ENCODE data around the gene ABCC4.
A peak's percentile ranks its signal among the peaks of the same experiment; 100 is the strongest.

The ABCC4 gene

GRCh38 chr13:95123726-95124125 is 177.5 kb downstream of the ABCC4 start:
- Mint-ChIP-seq H3K9me3 (no peaks in the 10 kb centered on the region), H3K4me3 (no peak overlapping the region), H3K4me1 (no peaks in the 10 kb centered on the region), H3K27ac (no peak overlapping the region), H3K36me3 (peaks cover 8% of the 10 kb centered on the region)
- DNase-seq (ENCODE audit: low spot score in 2 of 2), result no peak
- no peak for ATAC-seq

DNA sequence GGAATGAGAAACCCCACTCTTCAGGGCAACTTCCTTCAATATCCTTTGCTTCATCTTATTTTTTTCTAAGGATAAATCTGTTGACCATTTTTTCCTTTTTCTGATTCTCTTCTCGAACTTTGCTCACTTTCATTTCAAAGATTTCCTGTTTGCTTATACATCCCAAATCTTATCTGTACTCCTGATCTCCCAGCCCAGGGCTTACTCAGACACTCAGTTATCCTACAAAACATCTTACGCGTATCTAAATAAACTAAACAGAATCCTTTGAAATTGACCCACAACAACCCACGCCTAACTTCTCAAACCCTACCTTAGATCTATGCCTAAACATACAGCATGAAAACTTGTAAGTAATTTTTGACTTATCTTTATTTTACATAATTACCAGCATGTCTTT is 179.2 kb downstream of the ABCC4 start:
- no peak for DNase-seq (ENCODE audit: low spot score in 2 of 2)
- peaks cover 8% of the 10 kb centered on the region for H3K36me3 Mint-ChIP-seq
- H3K9me3 Mint-ChIP-seq, result no peaks in the 10 kb centered on the region
- ATAC-seq, result no peak
- no peak overlapping the region for H3K4me3 Mint-ChIP-seq
- no peak overlapping the region for H3K27ac Mint-ChIP-seq
- H3K4me1 Mint-ChIP-seq, result no peaks in the 10 kb centered on the region

- Mint-ChIP-seq H3K36me3 (peaks cover 8% of the 10 kb centered on the region), H3K4me3 (no peak overlapping the region), H3K4me1 (no peaks in the 10 kb centered on the region), H3K9me3 (no peaks in the 10 kb centered on the region), H3K27ac (no peak overlapping the region)
- DNase-seq (ENCODE audit: low spot score in 2 of 2) (no peak), ATAC-seq (no peak)
These were observed 179.7 kb downstream of the ABCC4 start for GRCh38 chr13:95121516-95121915.

DNA sequence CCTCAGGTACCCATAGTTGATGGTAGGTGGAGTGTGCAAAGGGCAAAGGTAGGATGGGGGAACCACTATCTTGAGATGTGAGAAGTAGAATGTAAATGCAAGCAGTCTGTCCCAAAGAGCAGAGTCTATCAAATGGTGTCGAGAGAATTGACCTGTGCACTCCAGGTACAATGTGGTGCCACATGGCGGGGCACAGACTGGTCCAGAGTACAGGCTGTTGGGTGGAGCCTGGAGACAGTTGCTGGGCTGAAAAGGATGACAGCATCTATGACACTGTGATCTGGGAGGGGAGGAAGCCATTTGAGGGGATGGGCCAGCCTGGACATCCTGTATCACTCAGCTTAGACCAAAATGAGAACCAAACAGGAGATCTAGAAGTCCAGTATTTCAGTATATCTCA is 180.6 kb downstream of the ABCC4 start:
- no peaks in the 10 kb centered on the region for H3K4me1 Mint-ChIP-seq
- ATAC-seq (no peak), DNase-seq (ENCODE audit: low spot score in 2 of 2) (no peak)
- no peak overlapping the region for H3K27ac Mint-ChIP-seq
- no peak overlapping the region for H3K4me3 Mint-ChIP-seq
- H3K36me3 Mint-ChIP-seq, result peaks cover 8% of the 10 kb centered on the region
- no peaks in the 10 kb centered on the region for H3K9me3 Mint-ChIP-seq

GRCh38 chr13:95118541-95119324 is 182.5 kb downstream of the ABCC4 start:
- peaks cover 12% of the 10 kb centered on the region for H3K36me3 Mint-ChIP-seq
- ATAC-seq (no peak), DNase-seq (ENCODE audit: low spot score in 2 of 2) (no peak)
- no peaks in the 10 kb centered on the region for H3K4me1 Mint-ChIP-seq
- H3K9me3 Mint-ChIP-seq, result no peaks in the 10 kb centered on the region
- no peak overlapping the region for H3K27ac Mint-ChIP-seq
- no peak overlapping the region for H3K4me3 Mint-ChIP-seq

DNA sequence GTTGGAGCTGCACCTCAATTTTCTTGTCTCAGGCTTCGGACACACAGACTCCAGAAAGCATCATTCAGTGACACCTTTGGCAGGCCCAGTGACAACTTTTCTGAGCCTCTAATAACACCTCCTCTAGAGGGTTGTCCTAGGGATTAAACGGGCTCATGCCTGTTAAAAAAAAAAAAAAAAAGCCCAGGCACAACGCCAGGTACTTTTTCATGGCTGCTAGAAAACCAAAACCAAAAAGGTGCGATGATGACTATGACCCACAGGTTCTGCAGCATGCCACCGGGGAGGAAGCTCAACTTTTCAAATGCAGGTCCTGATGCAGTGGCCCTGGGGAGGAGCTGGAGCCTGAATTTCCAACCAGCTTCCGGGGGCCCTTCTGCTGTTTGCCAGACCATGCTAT is 184.2 kb downstream of the ABCC4 start:
- ATAC-seq (no peak), DNase-seq (ENCODE audit: low spot score in 2 of 2) (no peak)
- H3K9me3 Mint-ChIP-seq, result no peaks in the 10 kb centered on the region
- H3K36me3 Mint-ChIP-seq, result peaks cover 5% of the 10 kb centered on the region
- H3K27ac Mint-ChIP-seq, result no peak overlapping the region
- no peaks in the 10 kb centered on the region for H3K4me1 Mint-ChIP-seq
- H3K4me3 Mint-ChIP-seq, result no peak overlapping the region

- Mint-ChIP-seq H3K27ac (no peak overlapping the region), H3K4me1 (no peaks in the 10 kb centered on the region), H3K4me3 (no peak overlapping the region), H3K9me3 (no peaks in the 10 kb centered on the region), H3K36me3 (peaks cover 5% of the 10 kb centered on the region)
- ATAC-seq (no peak), DNase-seq (ENCODE audit: low spot score in 2 of 2) (no peak)
These were observed 185.7 kb downstream of the ABCC4 start for GRCh38 chr13:95115525-95115924.

GRCh38 chr13:95113601-95114000 is 187.7 kb downstream of the ABCC4 start:
- ATAC-seq, result no peak
- no peak for DNase-seq (ENCODE audit: low spot score in 2 of 2)
- Mint-ChIP-seq H3K27ac (no peak overlapping the region), H3K36me3 (peaks cover 11% of the 10 kb centered on the region), H3K4me3 (no peak overlapping the region), H3K9me3 (peaks cover 3% of the 10 kb centered on the region), H3K4me1 (no peaks in the 10 kb centered on the region)

DNA sequence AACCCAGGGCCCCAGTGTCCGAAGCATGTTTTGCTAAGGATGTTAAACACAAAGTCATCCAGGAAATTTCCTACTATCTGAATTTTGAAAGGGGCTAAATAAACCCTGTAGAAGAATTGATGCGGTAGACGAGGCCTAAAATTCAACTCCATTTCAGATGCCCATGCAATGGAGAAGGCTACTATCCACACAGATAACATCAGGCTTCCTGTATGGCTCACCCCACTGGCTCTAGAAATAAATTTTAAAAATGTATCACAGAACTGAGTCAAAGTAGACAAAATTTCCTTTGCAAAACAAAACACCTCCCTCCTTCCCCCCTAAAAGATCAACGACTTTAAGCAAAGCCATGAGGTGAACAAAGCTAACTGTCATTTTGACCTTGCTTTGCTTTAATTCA is 188.4 kb downstream of the ABCC4 start:
- Mint-ChIP-seq H3K4me1 (no peaks in the 10 kb centered on the region), H3K36me3 (peaks cover 11% of the 10 kb centered on the region), H3K4me3 (no peak overlapping the region), H3K27ac (no peak overlapping the region), H3K9me3 (peaks cover 3% of the 10 kb centered on the region)
- ATAC-seq (no peak), DNase-seq (ENCODE audit: low spot score in 2 of 2) (no peak)

DNA sequence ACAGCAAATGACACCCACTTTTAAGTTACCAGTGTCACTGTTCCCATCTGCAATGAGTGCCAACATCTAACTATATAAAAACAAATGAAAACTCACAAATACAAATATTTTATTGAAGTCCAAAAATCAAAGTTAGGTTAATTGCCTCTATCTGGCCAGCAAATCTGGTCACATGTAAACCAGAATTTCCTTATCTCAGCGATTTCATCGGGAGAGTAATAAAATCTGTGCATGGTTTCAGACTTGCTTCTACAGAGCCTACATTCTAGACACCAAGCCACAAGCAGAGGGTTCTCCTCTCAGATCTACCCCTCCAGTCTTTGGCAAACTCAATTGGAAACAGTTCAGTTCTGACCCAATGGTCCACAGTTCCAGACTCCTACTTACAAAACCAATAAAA is 189.6 kb downstream of the ABCC4 start:
- H3K36me3 Mint-ChIP-seq, result peaks cover 12% of the 10 kb centered on the region
- peaks cover 3% of the 10 kb centered on the region for H3K9me3 Mint-ChIP-seq
- no peak overlapping the region for H3K4me3 Mint-ChIP-seq
- no peak for DNase-seq (ENCODE audit: low spot score in 2 of 2)
- H3K27ac Mint-ChIP-seq, result no peak overlapping the region
- H3K4me1 Mint-ChIP-seq, result no peaks in the 10 kb centered on the region
- no peak for ATAC-seq

- Mint-ChIP-seq H3K4me3 (no peak overlapping the region), H3K4me1 (no peaks in the 10 kb centered on the region), H3K9me3 (peaks cover 3% of the 10 kb centered on the region), H3K27ac (no peak overlapping the region), H3K36me3 (peaks cover 11% of the 10 kb centered on the region)
- DNase-seq (ENCODE audit: low spot score in 2 of 2), result no peak
- ATAC-seq, result no peak
These were observed 194.7 kb downstream of the ABCC4 start for GRCh38 chr13:95106562-95106961.

- H3K4me1 Mint-ChIP-seq, result no peaks in the 10 kb centered on the region
- no peak overlapping the region for H3K4me3 Mint-ChIP-seq
- H3K27ac Mint-ChIP-seq, result no peak overlapping the region
- no peak for DNase-seq (ENCODE audit: low spot score in 2 of 2)
- ATAC-seq, result peak; percentile 90
- peaks cover 9% of the 10 kb centered on the region for H3K9me3 Mint-ChIP-seq
- no peaks in the 10 kb centered on the region for H3K36me3 Mint-ChIP-seq
These were observed 200.5 kb downstream of the ABCC4 start for GRCh38 chr13:95100525-95101433.

DNA sequence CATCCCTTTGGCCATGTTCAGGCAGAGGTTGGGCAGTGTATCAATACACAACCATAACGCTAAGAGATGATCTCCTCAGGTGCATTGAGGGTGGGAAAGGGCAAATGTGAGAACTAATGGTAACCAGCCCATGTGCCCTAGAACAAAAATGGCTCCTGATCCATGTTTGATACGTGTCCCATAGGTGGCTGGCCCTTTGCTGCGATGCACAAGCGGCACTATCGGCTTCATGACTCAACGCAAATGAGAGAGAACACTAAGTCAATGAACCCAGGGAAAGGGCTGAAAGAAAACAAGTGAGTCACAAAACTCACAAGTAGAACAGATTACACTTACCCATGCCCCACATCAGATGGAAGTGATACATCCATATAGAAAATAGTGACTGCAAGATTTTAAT is 201.7 kb downstream of the ABCC4 start:
- no peaks in the 10 kb centered on the region for H3K4me1 Mint-ChIP-seq
- no peak overlapping the region for H3K4me3 Mint-ChIP-seq
- ATAC-seq, result no peak
- no peak overlapping the region for H3K27ac Mint-ChIP-seq
- peaks cover 9% of the 10 kb centered on the region for H3K9me3 Mint-ChIP-seq
- H3K36me3 Mint-ChIP-seq, result no peaks in the 10 kb centered on the region
- DNase-seq (ENCODE audit: low spot score in 2 of 2), result no peak

DNA sequence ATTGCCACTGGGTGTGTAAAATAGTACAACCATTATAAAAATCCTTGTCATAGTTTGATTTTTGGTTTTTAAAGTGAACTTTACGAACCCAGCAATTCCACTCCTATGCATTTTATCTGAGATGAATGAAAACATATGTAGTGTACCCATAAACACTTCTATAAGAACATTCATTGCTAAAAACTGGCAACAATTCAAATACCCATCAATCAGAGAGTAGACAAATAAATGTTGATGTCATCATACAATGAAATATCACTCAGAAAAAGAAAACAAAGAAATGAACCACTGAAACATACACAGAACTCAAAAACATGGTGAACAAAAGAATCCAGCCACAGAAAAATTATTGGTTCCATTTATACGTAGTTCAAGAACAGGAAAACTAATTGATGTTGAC is 202.3 kb downstream of the ABCC4 start:
- Mint-ChIP-seq H3K27ac (no peak overlapping the region), H3K9me3 (peaks cover 9% of the 10 kb centered on the region), H3K4me3 (no peak overlapping the region), H3K36me3 (no peaks in the 10 kb centered on the region), H3K4me1 (no peaks in the 10 kb centered on the region)
- no peak for ATAC-seq
- DNase-seq (ENCODE audit: low spot score in 2 of 2), result no peak

- no peak overlapping the region for H3K4me3 Mint-ChIP-seq
- ATAC-seq (no peak), DNase-seq (ENCODE audit: low spot score in 2 of 2) (no peak)
- H3K27ac Mint-ChIP-seq, result no peak overlapping the region
- peaks cover 15% of the 10 kb centered on the region for H3K9me3 Mint-ChIP-seq
- no peaks in the 10 kb centered on the region for H3K4me1 Mint-ChIP-seq
- no peaks in the 10 kb centered on the region for H3K36me3 Mint-ChIP-seq
These were observed 209.5 kb downstream of the ABCC4 start for GRCh38 chr13:95091755-95092154.

DNA sequence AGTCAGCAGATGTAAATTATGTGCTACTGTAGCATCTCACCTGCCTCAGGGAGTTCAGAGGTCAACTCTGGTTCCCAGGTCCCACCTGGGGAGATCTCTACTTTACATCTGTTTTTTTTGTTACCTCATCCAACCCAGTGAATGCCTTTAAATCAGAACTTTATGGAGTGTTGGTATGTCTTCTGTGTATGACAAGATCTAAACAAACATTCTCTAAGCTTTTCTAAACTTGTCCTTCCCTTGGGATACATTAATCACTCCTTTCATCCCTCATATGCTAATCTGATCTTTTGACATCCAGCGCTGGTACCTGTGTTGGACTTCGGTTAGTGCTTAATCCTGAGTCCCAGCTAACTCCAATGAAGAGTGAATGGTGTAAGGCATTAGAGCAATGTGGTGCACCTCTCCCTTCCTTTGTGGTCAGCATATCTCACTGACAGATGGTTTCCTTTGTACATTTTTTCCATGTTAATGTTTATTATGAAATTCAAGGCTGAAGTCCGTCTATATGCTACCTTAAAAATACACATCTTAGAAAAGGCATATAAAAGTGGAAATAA is 213.4 kb downstream of the ABCC4 start:
- DNase-seq (ENCODE audit: low spot score in 2 of 2), result no peak
- no peak overlapping the region for H3K27ac Mint-ChIP-seq
- H3K36me3 Mint-ChIP-seq, result no peaks in the 10 kb centered on the region

More for the DNA sequence above, 213.4 kb downstream of the ABCC4 start:
- Mint-ChIP-seq H3K4me3 (no peak overlapping the region), H3K9me3 (peaks cover 9% of the 10 kb centered on the region), H3K4me1 (no peaks in the 10 kb centered on the region)
- ATAC-seq, result no peak
